ENCODE results near the gene ZNF407.

Gene ZNF407

GRCh38 chr18:74589811-74590210 is 7.9 kb upstream of the ZNF407 start:
- no peak for DNase-seq

- DNase-seq = no peak
These were observed 7.0 kb upstream of the ZNF407 start for GRCh38 chr18:74590671-74591070.

- DNase-seq = no peak
These were observed 2.2 kb upstream of the ZNF407 start for GRCh38 chr18:74595431-74595830.

- peak; percentile 45 for DNase-seq
These were observed 522 bp upstream of the ZNF407 start for GRCh38 chr18:74597034-74597661.

- no peak for DNase-seq
These were observed 806 bp downstream of the ZNF407 start for GRCh38 chr18:74598350-74599001.

- DNase-seq = no peak
These were observed 6.7 kb downstream of the ZNF407 start for GRCh38 chr18:74604361-74604760.

- no peak for DNase-seq
These were observed 7.1 kb downstream of the ZNF407 start for GRCh38 chr18:74604774-74605173.

- DNase-seq = no peak
These were observed 11.0 kb downstream of the ZNF407 start for GRCh38 chr18:74608681-74609080.

GRCh38 chr18:74609535-74609934 is 11.9 kb downstream of the ZNF407 start:
- no peak for DNase-seq

- no peak for DNase-seq
These were observed 12.5 kb downstream of the ZNF407 start for GRCh38 chr18:74610051-74610615.

- no peak for DNase-seq
These were observed 13.2 kb downstream of the ZNF407 start for GRCh38 chr18:74610860-74611259.

- no peak for DNase-seq
These were observed 14.1 kb downstream of the ZNF407 start for GRCh38 chr18:74611765-74612164.

- no peak for DNase-seq
These were observed 15.7 kb downstream of the ZNF407 start for GRCh38 chr18:74613381-74613780.

- no peak for DNase-seq
These were observed 18.8 kb downstream of the ZNF407 start for GRCh38 chr18:74616494-74616893.

GRCh38 chr18:74617486-74617885 is 19.8 kb downstream of the ZNF407 start:
- no peak for DNase-seq

- DNase-seq = no peak
These were observed 24.4 kb downstream of the ZNF407 start for GRCh38 chr18:74622072-74622471.

- no peak for DNase-seq
These were observed 25.6 kb downstream of the ZNF407 start for GRCh38 chr18:74623047-74623816.

GRCh38 chr18:74624466-74624865 is 26.8 kb downstream of the ZNF407 start:
- no peak for DNase-seq

- DNase-seq = no peak
These were observed 27.5 kb downstream of the ZNF407 start for GRCh38 chr18:74625157-74625556.

- no peak for DNase-seq
These were observed 28.6 kb downstream of the ZNF407 start for GRCh38 chr18:74626049-74626874.

GRCh38 chr18:74630804-74631203 is 33.1 kb downstream of the ZNF407 start:
- DNase-seq = no peak

GRCh38 chr18:74631212-74631611 is 33.5 kb downstream of the ZNF407 start:
- no peak for DNase-seq

Data from NCI-H526 treated with DMSO at 0.1 percent for 48 hours (cell line).